H1 (cell line): ENCODE measurements around the gene AFAP1L2. TPM values are rescaled to one million over a fixed set of nuclear protein-coding genes. Genes with fewer than 3 reads are reported as not detected.

Experiments
- CTCF ChIA-PET: fragments of 300-600 bp; sonication (Branson Sonifier 250); formaldehyde crosslinking; loops from one replicate; lab custom pipeline; 2021; ENCODE audit not compliant: partially characterized antibody; lab: Charles Lee
- POLR2A ChIA-PET: fragments of 300-600 bp; sonication (Branson Sonifier 250); formaldehyde crosslinking; loops from one replicate; lab custom pipeline; 2021; ENCODE audit warnings: inconsistent platforms; ENCODE audit not compliant: partially characterized antibody; lab: Charles Lee
- DNase-seq, 2 experiments: peaks; one replicate each; pipeline versions ENCODE4 v3.0.0 to v3.0.0-alpha.2; 2010 to 2022; ENCODE audit warnings: low spot score in 2 of 2, low read depth in 1 of 2, mixed read lengths in 1 of 2
- FAIRE-seq: peaks from 2 replicates; lab custom pipeline; 2011; peaks lifted over from hg19 to GRCh38; lab: Jason Lieb, UNC
- H2AFZ ChIP-seq: 2 replicates; pipeline ENCODE4 v1.8.1; 2012; ENCODE audit warnings: low read length, inconsistent platforms
- H2AK5ac ChIP-seq: 2 replicates; pipeline ENCODE4 v1.6.1; 2013; ENCODE audit warnings: low read depth, low read length
- H2BK120ac ChIP-seq: replicated peaks from 2 replicates; pipeline ENCODE3; 2013; ENCODE audit warnings: low read depth, low read length, inconsistent platforms
- H2BK12ac ChIP-seq: 2 replicates; pipeline ENCODE4 v1.6.1; 2013; ENCODE audit warnings: low read depth, low read length
- H2BK15ac ChIP-seq: 2 replicates; pipeline ENCODE4 v1.6.1; 2013; ENCODE audit warnings: low read length
- H2BK20ac ChIP-seq: 2 replicates; pipeline ENCODE4 v1.6.1; 2013; ENCODE audit warnings: low read length
- H2BK5ac ChIP-seq: 2 replicates; pipeline ENCODE4 v1.6.1; 2013; ENCODE audit warnings: low read depth, low read length
- H3K14ac ChIP-seq: 2 replicates; pipeline ENCODE4 v1.6.1; 2013; ENCODE audit warnings: inconsistent platforms; ENCODE audit not compliant: insufficient read length
- H3K18ac ChIP-seq: 2 replicates; pipeline ENCODE4 v1.6.1; 2013; ENCODE audit warnings: low read length; ENCODE audit errors: extremely low read depth
- H3K23ac ChIP-seq: 2 replicates; pipeline ENCODE4 v1.6.1; 2013; ENCODE audit warnings: inconsistent platforms; ENCODE audit not compliant: insufficient read length
- H3K23me2 ChIP-seq: 2 replicates; pipeline ENCODE4 v1.6.1; 2013; ENCODE audit warnings: low read depth, low read length
- H3K27ac ChIP-seq: 2 replicates; pipeline ENCODE4 v1.6.1; 2011; ENCODE audit warnings: low read depth, low read length, inconsistent platforms
- H3K27me3 ChIP-seq, 4 experiments: replicated peaks in 1 of 4; 1 replicate in 1 of 4; 2 replicates in 3 of 4; pipeline versions ENCODE4 v1.6.1 to v1.8.1; 2011 to 2013; ENCODE audit warnings: low read length in 3 of 4, mild to moderate bottlenecking in 3 of 4, inconsistent platforms in 2 of 4, mixed read lengths in 2 of 4, moderate library complexity in 1 of 4; ENCODE audit not compliant: control insufficient read depth in 3 of 4, insufficient read depth in 3 of 4; ENCODE audit errors: extremely low read depth in 1 of 4
- H3K36me3 ChIP-seq, 4 experiments: 2 replicates each; pipeline versions ENCODE4 v1.6.1 to v1.8.1; 2011 to 2013; ENCODE audit warnings: mild to moderate bottlenecking in 4 of 4, low read length in 3 of 4, moderate library complexity in 2 of 4, control low read depth in 1 of 4, inconsistent platforms in 1 of 4; ENCODE audit not compliant: insufficient read depth in 4 of 4, control insufficient read depth in 2 of 4
- H3K4ac ChIP-seq: replicated peaks from 2 replicates; pipeline ENCODE3; 2013; ENCODE audit warnings: low read length, low read depth, mixed read lengths, inconsistent platforms; ENCODE audit not compliant: insufficient read length
- H3K4me1 ChIP-seq, 4 experiments: replicated peaks in 1 of 4; 1 replicate in 1 of 4; 2 replicates in 3 of 4; pipeline versions ENCODE4 v1.6.1 to v1.8.1; 2011 to 2013; ENCODE audit warnings: low read length in 3 of 4, inconsistent platforms in 2 of 4, mixed read lengths in 1 of 4; ENCODE audit not compliant: insufficient read depth in 4 of 4, control insufficient read depth in 3 of 4
- H3K4me2 ChIP-seq, 2 experiments: 2 replicates each; pipeline versions ENCODE4 v1.6.1 to v1.8.1; 2011 to 2013; ENCODE audit warnings: low read depth in 2 of 2, low read length in 2 of 2, control low read depth in 1 of 2, inconsistent platforms in 1 of 2, mild to moderate bottlenecking in 1 of 2; ENCODE audit not compliant: insufficient read depth in 1 of 2
- H3K4me3 ChIP-seq, 4 experiments: fragments of 200-600, 300-600 bp in 1 of 4; sonication (generic), shearing (Covaris generic), sonication (Bioruptor Twin) in 1 of 4; 2 replicates each; pipeline versions ENCODE4 v1.5.1 to v1.8.1; 2011 to 2016; ENCODE audit warnings: low read length in 4 of 4, low read depth in 3 of 4, control low read depth in 2 of 4, inconsistent platforms in 2 of 4, mild to moderate bottlenecking in 2 of 4, mixed read lengths in 1 of 4, moderate library complexity in 1 of 4; ENCODE audit not compliant: insufficient read depth in 2 of 4; ENCODE audit errors: extremely low read depth in 1 of 4
- H3K56ac ChIP-seq: replicated peaks from 2 replicates; pipeline ENCODE3; 2013; ENCODE audit warnings: low read depth, mild to moderate bottlenecking, mixed read lengths, low read length, inconsistent platforms; ENCODE audit not compliant: insufficient read length
- H3K79me1 ChIP-seq: 2 replicates; pipeline ENCODE4 v1.6.1; 2013; ENCODE audit warnings: low read depth, low read length, control low read depth
- H3K79me2 ChIP-seq, 2 experiments: 2 replicates each; pipeline versions ENCODE4 v1.6.1 to v1.8.1; 2012 to 2013; ENCODE audit warnings: low read length in 2 of 2, mild to moderate bottlenecking in 2 of 2, inconsistent platforms in 1 of 2; ENCODE audit not compliant: insufficient read depth in 2 of 2, control insufficient read depth in 1 of 2
- H3K9ac ChIP-seq, 4 experiments: replicated peaks in 1 of 4; 1 replicate in 1 of 4; 2 replicates in 3 of 4; pipeline versions ENCODE4 v1.6.1 to v1.8.1; 2011 to 2013; ENCODE audit warnings: low read depth in 3 of 4, low read length in 3 of 4, control low read depth in 2 of 4, mild to moderate bottlenecking in 2 of 4, moderate library complexity in 2 of 4, inconsistent platforms in 1 of 4; ENCODE audit errors: extremely low read depth in 1 of 4
- H3K9me3 ChIP-seq, 2 experiments: 2 replicates each; pipeline versions ENCODE4 v1.6.1 to v1.8.1; 2012 to 2013; ENCODE audit warnings: mild to moderate bottlenecking in 2 of 2, moderate library complexity in 2 of 2, control low read depth in 1 of 2, inconsistent platforms in 1 of 2, low read depth in 1 of 2, low read length in 1 of 2, mixed read lengths in 1 of 2; ENCODE audit not compliant: insufficient read depth in 2 of 2
- H4K20me1 ChIP-seq, 2 experiments: replicated peaks in 1 of 2; 2 replicates each; pipeline versions ENCODE3 to v1.8.1; 2011 to 2013; ENCODE audit warnings: inconsistent platforms in 2 of 2, low read length in 2 of 2, mild to moderate bottlenecking in 1 of 2; ENCODE audit not compliant: insufficient read depth in 2 of 2, control insufficient read depth in 1 of 2
- H4K5ac ChIP-seq: 2 replicates; pipeline ENCODE4 v1.6.1; 2013; ENCODE audit warnings: low read length, low read depth, mixed read lengths, inconsistent platforms; ENCODE audit not compliant: insufficient read length
- H4K8ac ChIP-seq: 2 replicates; pipeline ENCODE4 v1.8.0; 2013; ENCODE audit warnings: mild to moderate bottlenecking, moderate library complexity, low read length, inconsistent platforms; ENCODE audit not compliant: insufficient read depth; ENCODE audit errors: extremely low read depth
- H4K91ac ChIP-seq: replicated peaks from 2 replicates; pipeline ENCODE3; 2013; ENCODE audit warnings: low read length, mixed read lengths, inconsistent platforms; ENCODE audit not compliant: insufficient read length
- BRCA1 ChIP-seq: IDR thresholded peaks from 2 replicates; pipeline ENCODE4 v1.6.1; 2012; ENCODE audit warnings: low read depth, low read length, improper control_type of control experiment
- CEBPB ChIP-seq: IDR thresholded peaks from 2 replicates; pipeline ENCODE4 v1.6.1; 2012; ENCODE audit warnings: low read depth, low read length
- EP300 ChIP-seq, 2 experiments: IDR thresholded peaks; 1 replicate in 1 of 2; 2 replicates in 1 of 2; pipeline ENCODE4 v1.6.1; 2011 to 2012; ENCODE audit warnings: low read depth in 2 of 2, low read length in 2 of 2, mild to moderate bottlenecking in 2 of 2, borderline replicate concordance in 1 of 2, inconsistent platforms in 1 of 2, moderate library complexity in 1 of 2
- EZH2 ChIP-seq: fragments of 200-600 bp; sonication (generic); IDR thresholded peaks from 2 replicates; pipeline ENCODE4 v1.7.1; 2012; ENCODE audit warnings: low read depth, mild to moderate bottlenecking, moderate library complexity, low read length, inconsistent platforms; ENCODE audit not compliant: severe bottlenecking
- POLR2AphosphoS5 ChIP-seq: IDR thresholded peaks from 2 replicates; pipeline ENCODE4 v1.6.1; 2011; ENCODE audit warnings: low read depth, low read length
- RBBP5 ChIP-seq: IDR thresholded peaks from 2 replicates; pipeline ENCODE4 v1.7.1; 2012; ENCODE audit warnings: low read depth, mild to moderate bottlenecking, inconsistent platforms, low read length, moderate library complexity, borderline replicate concordance
- SP1 ChIP-seq: IDR thresholded peaks from 2 replicates; pipeline ENCODE4 v1.6.1; 2011; ENCODE audit warnings: low read depth, low read length
- TBP ChIP-seq: IDR thresholded peaks from 2 replicates; pipeline ENCODE4 v1.6.1; 2011; ENCODE audit warnings: low read depth, low read length, improper control_type of control experiment
- TCF12 ChIP-seq: IDR thresholded peaks from 2 replicates; pipeline ENCODE4 v1.6.1; 2011; ENCODE audit warnings: low read depth, mild to moderate bottlenecking, low read length
- WGBS, 2 experiments: shearing (Covaris generic) in 1 of 2; methylation state at CpG; one replicate each; pipeline versions ENCODE4 v1.1.6 to v1.1.7; 2013 to 2015; ENCODE audit warnings: low lambda C conversion rate in 2 of 2, mixed read lengths in 2 of 2, inconsistent platforms in 1 of 2, low coverage in 1 of 2, missing lambda C conversion rate in 1 of 2; ENCODE audit not compliant: insufficient replicate concordance in 2 of 2, insufficient coverage in 1 of 2, insufficient read length in 1 of 2; ENCODE audit errors: extremely low coverage in 1 of 2, missing lambda C conversion rate in 1 of 2; 5-methylcytosine and 5-hydroxymethylcytosine counted together
- polyA plus RNA-seq, 7 experiments: library from polyadenylated mRNA; depleted of rRNA in 3 of 7; stranded (reverse) in 5 of 7; unstranded in 2 of 7; fragments of >200 nt in 5 of 7; fragments of 200-250 nt in 2 of 7; gene quantifications; 1 replicate in 5 of 7; 2 replicates in 1 of 7; 4 replicates in 1 of 7; pipeline versions ENCODE4 v1.2.1 to v1.2.3, GENCODE V29; 2011 to 2013; ENCODE audit warnings: missing spikeins in 2 of 7, mixed read lengths in 2 of 7
- total RNA-seq: library from RNA; stranded (reverse); fragmentation: NEBNext Ultra II Directional; extraction: Animal tissue kit (Norgen Biotek cat#: 25700); gene quantifications from 2 replicates; pipeline ENCODE4 v1.2.1, GENCODE V29; 2021
- TF ChIP-seq, protein P1 (sequence below), 3 experiments: IDR thresholded peaks; 1 replicate in 2 of 3; 2 replicates in 1 of 3; pipeline versions ENCODE4 v1.5.1 to v1.6.1; 2011; ENCODE audit warnings: low read length in 3 of 3, mild to moderate bottlenecking in 3 of 3, inconsistent platforms in 2 of 3, low read depth in 1 of 3, moderate library complexity in 1 of 3; ENCODE audit not compliant: insufficient read depth in 1 of 3; ENCODE audit errors: control extremely low read depth in 1 of 3
- TF ChIP-seq, protein P2 (sequence below): IDR thresholded peaks from 2 replicates; pipeline ENCODE4 v1.6.1; 2011; ENCODE audit warnings: low read depth, mild to moderate bottlenecking, low read length; ENCODE audit not compliant: insufficient read depth

AFAP1L2 gene
- total and polyA plus RNA-seq, 2 of the 8 experiments (the other 6 are each of a cell fraction or from before 2014, with no cell fraction given) = 3.9 to 6.4 TPM

DNA sequence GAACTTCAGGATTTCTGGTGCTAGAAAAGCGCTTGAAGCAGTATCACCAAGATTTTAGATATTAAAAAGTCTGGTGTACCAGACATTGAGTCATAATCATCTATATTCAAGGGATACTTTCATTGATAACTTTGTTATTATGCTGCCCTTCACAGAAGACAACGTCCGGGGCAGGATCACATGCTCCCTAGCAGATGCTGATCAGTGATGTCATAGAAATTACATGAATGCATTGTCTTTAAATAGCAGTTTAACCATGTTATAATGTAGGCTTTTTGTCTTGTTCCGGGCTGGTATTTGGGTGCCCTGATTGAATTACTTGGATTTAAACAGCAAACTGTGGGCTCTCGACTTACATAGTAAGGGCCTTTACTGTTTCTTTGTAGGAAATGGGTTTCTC is 111.2 kb downstream of the AFAP1L2 start:
- no peak overlapping the region for H2BK5ac ChIP-seq
- H2BK120ac ChIP-seq = no peak overlapping the region
- H3K4me2 ChIP-seq = no peak overlapping the region
- H3K18ac ChIP-seq = no peak overlapping the region
- H3K56ac ChIP-seq = no peak overlapping the region
- no peaks in the 10 kb centered on the region for H3K79me2 ChIP-seq
- H3K4me3 ChIP-seq = no peak overlapping the region
- ChIA-PET CTCF (interaction anchor here (2.4 kb wide), 1 partner anchor 95 kb away, joined by 6 read pairs; no protein-coding TSS in a partner anchor), POLR2A (no interaction called here)
- H3K4me1 ChIP-seq = no peaks in the 10 kb centered on the region
- H4K91ac ChIP-seq = no peak overlapping the region
- peaks cover 0 to 19% (median 4%) of the 10 kb centered on the region in 4 experiments; a peak in 4 of 8 replicates for H3K36me3 ChIP-seq
- no peaks in the 10 kb centered on the region for H3K79me1 ChIP-seq
- 94% methylated on average over 5 of the region's 5 CpGs; no CpG with 5 or more reads in 1 of the 2 experiments for WGBS, 2 experiments
- no peak overlapping the region for H2BK20ac ChIP-seq
- peaks cover 6 to 10% of the 10 kb centered on the region in 2 experiments; a peak in 3 of 4 replicates for H3K9me3 ChIP-seq
- H3K4ac ChIP-seq = no peak overlapping the region
- H2AFZ ChIP-seq = no peak overlapping the region
- H2AK5ac ChIP-seq = no peak overlapping the region
- H3K27me3 ChIP-seq = no peaks in the 10 kb centered on the region
- H3K14ac ChIP-seq = no peak overlapping the region
- H4K5ac ChIP-seq = no peak overlapping the region
- H4K20me1 ChIP-seq = no peaks in the 10 kb centered on the region
- no peak for DNase-seq
- H3K23me2 ChIP-seq = no peaks in the 10 kb centered on the region
- no peak overlapping the region for H2BK15ac ChIP-seq
- no peak overlapping the region for H4K8ac ChIP-seq
- no peak overlapping the region for H2BK12ac ChIP-seq
- FAIRE-seq = no peak
- no peak overlapping the region for H3K23ac ChIP-seq
- H3K9ac ChIP-seq = no peak overlapping the region
- no peak overlapping the region for H3K27ac ChIP-seq
- TF ChIP-seq BRCA1 (no peak), RBBP5 (no peak), POLR2AphosphoS5 (no peak), TBP (no peak), EZH2 (no peak), CEBPB (no peak), SP1 (no peak), TCF12 (no peak), EP300 (IDR thresholded peaks at IDR 0.05; ENCODE audit: borderline replicate concordance in 1 of 2, low read depth in 2 of 2, low read length in 2 of 2) (no peak)
- TF ChIP-seq, protein P1, sequence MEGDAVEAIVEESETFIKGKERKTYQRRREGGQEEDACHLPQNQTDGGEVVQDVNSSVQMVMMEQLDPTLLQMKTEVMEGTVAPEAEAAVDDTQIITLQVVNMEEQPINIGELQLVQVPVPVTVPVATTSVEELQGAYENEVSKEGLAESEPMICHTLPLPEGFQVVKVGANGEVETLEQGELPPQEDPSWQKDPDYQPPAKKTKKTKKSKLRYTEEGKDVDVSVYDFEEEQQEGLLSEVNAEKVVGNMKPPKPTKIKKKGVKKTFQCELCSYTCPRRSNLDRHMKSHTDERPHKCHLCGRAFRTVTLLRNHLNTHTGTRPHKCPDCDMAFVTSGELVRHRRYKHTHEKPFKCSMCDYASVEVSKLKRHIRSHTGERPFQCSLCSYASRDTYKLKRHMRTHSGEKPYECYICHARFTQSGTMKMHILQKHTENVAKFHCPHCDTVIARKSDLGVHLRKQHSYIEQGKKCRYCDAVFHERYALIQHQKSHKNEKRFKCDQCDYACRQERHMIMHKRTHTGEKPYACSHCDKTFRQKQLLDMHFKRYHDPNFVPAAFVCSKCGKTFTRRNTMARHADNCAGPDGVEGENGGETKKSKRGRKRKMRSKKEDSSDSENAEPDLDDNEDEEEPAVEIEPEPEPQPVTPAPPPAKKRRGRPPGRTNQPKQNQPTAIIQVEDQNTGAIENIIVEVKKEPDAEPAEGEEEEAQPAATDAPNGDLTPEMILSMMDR (IDR thresholded peaks at IDR 0.05; ENCODE audit: control extremely low read depth in 1 of 3, insufficient read depth in 1 of 3, low read depth in 1 of 3, low read length in 3 of 3) = no peak
- TF ChIP-seq, protein P2, sequence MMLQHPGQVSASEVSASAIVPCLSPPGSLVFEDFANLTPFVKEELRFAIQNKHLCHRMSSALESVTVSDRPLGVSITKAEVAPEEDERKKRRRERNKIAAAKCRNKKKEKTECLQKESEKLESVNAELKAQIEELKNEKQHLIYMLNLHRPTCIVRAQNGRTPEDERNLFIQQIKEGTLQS = no peak
